Cardiac muscle cell (in vitro differentiated cells and primary cell): ENCODE data around the gene PML. TPM values are rescaled to one million over a fixed set of nuclear protein-coding genes. Genes with fewer than 3 reads are reported as not detected.

Source experiments
- DNase-seq, 2 donors: peaks; one replicate each; pipeline versions ENCODE4 v3.0.0 to v3.0.0-alpha.2; 2010 to 2017; ENCODE audit warnings: low read depth in 1 of 2, low spot score in 1 of 2
- H3K27ac ChIP-seq: fragments of 200-600 bp; sonication (generic); 2 replicates; pipeline ENCODE4 v1.5.1; 2016
- H3K27me3 ChIP-seq: fragments of 200-600 bp; sonication (generic); 2 replicates; pipeline ENCODE4 v1.6.0; 2016; ENCODE audit warnings: control low read depth
- H3K36me3 ChIP-seq: fragments of 200-600 bp; sonication (generic); 2 replicates; pipeline ENCODE4 v1.5.1; 2016; ENCODE audit warnings: control low read depth
- H3K4me1 ChIP-seq: fragments of 200-600 bp; sonication (generic); 2 replicates; pipeline ENCODE4 v1.8.1; 2017; ENCODE audit warnings: low read depth, mild to moderate bottlenecking, mixed run types
- H3K4me3 ChIP-seq: fragments of 200-600 bp; sonication (generic); 2 replicates; pipeline ENCODE4 v1.5.1; 2016; ENCODE audit warnings: mild to moderate bottlenecking
- H3K9me3 ChIP-seq: fragments of 200-600 bp; sonication (generic); 2 replicates; pipeline ENCODE4 v1.5.1; 2017; ENCODE audit warnings: low read depth, mild to moderate bottlenecking, control low read depth
- CTCF ChIP-seq: IDR thresholded peaks from 2 replicates; pipeline ENCODE4 v1.5.1; 2012; ENCODE audit warnings: low read depth, mild to moderate bottlenecking, low read length
- polyA plus RNA-seq: library from polyadenylated mRNA; unstranded; fragments of >200 nt; fragmentation: Nextera tagmentation; extraction: Ambion mirVana; gene quantifications from 2 replicates; pipeline ENCODE4 v1.2.1, GENCODE V29; 2016
- total RNA-seq: library from RNA; depleted of rRNA; stranded (reverse); fragments of >200 nt; gene quantifications from 2 replicates; pipeline ENCODE4 v1.2.3, GENCODE V29; 2016

PML gene
- total and polyA plus RNA-seq, 2 experiments from 2014 or later: 21.9 to 40.4 TPM

GRCh38 chr15:73987681-73988444 lies 6.7 kb upstream of the PML start:
- no peak for TF ChIP-seq CTCF
- Histone ChIP-seq H3K9me3 (no peaks in the 10 kb centered on the region), H3K27ac (no peak overlapping the region), H3K4me3 (no peak overlapping the region), H3K36me3 (no peaks in the 10 kb centered on the region), H3K27me3 (no peaks in the 10 kb centered on the region), H3K4me1 (peaks cover 6% of the 10 kb centered on the region)
- peak in 1 of 2 donors; percentile 9 for DNase-seq

- no peaks in the 10 kb centered on the region for H3K36me3 ChIP-seq
- no peaks in the 10 kb centered on the region for H3K9me3 ChIP-seq
- no peak overlapping the region for H3K27ac ChIP-seq
- no peaks in the 10 kb centered on the region for H3K27me3 ChIP-seq
- no peak for DNase-seq
- no peak for TF ChIP-seq CTCF
- no peak overlapping the region for H3K4me3 ChIP-seq
- peaks cover 4% of the 10 kb centered on the region for H3K4me1 ChIP-seq
Observed at GRCh38 chr15:73988445-73988969, 6.0 kb upstream of the PML start.

- H3K36me3 ChIP-seq: no peaks in the 10 kb centered on the region
- H3K27me3 ChIP-seq: no peaks in the 10 kb centered on the region
- H3K9me3 ChIP-seq: no peaks in the 10 kb centered on the region
- H3K27ac ChIP-seq: no peak overlapping the region
- peak in 1 of 2 donors; percentile 80 for DNase-seq
- no peak for TF ChIP-seq CTCF
- no peak overlapping the region for H3K4me3 ChIP-seq
- peaks cover 4% of the 10 kb centered on the region for H3K4me1 ChIP-seq
Observed at GRCh38 chr15:73989001-73989798, 5.3 kb upstream of the PML start.

- H3K27me3 ChIP-seq: no peaks in the 10 kb centered on the region
- no peak for DNase-seq
- TF ChIP-seq CTCF: no peak
- no peaks in the 10 kb centered on the region for H3K9me3 ChIP-seq
- no peaks in the 10 kb centered on the region for H3K36me3 ChIP-seq
- no peak overlapping the region for H3K27ac ChIP-seq
- no peak overlapping the region for H3K4me3 ChIP-seq
- H3K4me1 ChIP-seq: peaks cover 5% of the 10 kb centered on the region
Observed at GRCh38 chr15:73990250-73991005, 4.1 kb upstream of the PML start.

GRCh38 chr15:73991260-73991659 lies 3.3 kb upstream of the PML start:
- no peak overlapping the region for H3K27ac ChIP-seq
- H3K36me3 ChIP-seq: no peaks in the 10 kb centered on the region
- peak overlapping the region; percentile 61 for H3K4me3 ChIP-seq
- peaks cover 11% of the 10 kb centered on the region for H3K4me1 ChIP-seq
- TF ChIP-seq CTCF: no peak
- peak in 1 of 2 donors; percentile 93 for DNase-seq
- no peaks in the 10 kb centered on the region for H3K27me3 ChIP-seq
- no peaks in the 10 kb centered on the region for H3K9me3 ChIP-seq
